IMR-90 (cell line): Measurements from ENCODE around the gene PPM1H. TPM values are rescaled to one million over a fixed set of nuclear protein-coding genes. Genes with fewer than 3 reads are reported as not detected.

ENCODE experiments used
- ATAC-seq: fragments of 200-7000 bp; cut with Tn5 transposase; 2 replicates; pipeline ENCODE4 v1.9.1; 2020; ENCODE audit warnings: low read depth, mild to moderate bottlenecking, moderate library complexity
- BruUV-seq: library from RNA; stranded (reverse); fragments of 400-500 nt; replicated peaks from 2 replicates; lab custom pipeline; 2021; lab: Mats Ljungman, UMichigan
- CTCF ChIA-PET: fragments of 300-600 bp; formaldehyde crosslinking; extraction: SDS; loops from one replicate; lab custom pipeline; 2021; ENCODE audit warnings: antibody characterized with exemption; lab: Yijun Ruan, JAX
- POLR2A ChIA-PET: fragments of 300-600 bp; sonication (Branson Sonifier 250); formaldehyde crosslinking; loops from one replicate; lab custom pipeline; 2022; ENCODE audit warnings: antibody characterized with exemption; ENCODE audit not compliant: unreplicated experiment; lab: Charles Lee
- DNase-seq: peaks from one replicate; pipeline ENCODE4 v3.0.0; 2013
- H2AFZ ChIP-seq: replicated peaks from 2 replicates; pipeline ENCODE3; 2013; ENCODE audit warnings: low read length, mild to moderate bottlenecking; ENCODE audit not compliant: poor library complexity
- H2AK5ac ChIP-seq: 2 replicates; pipeline ENCODE4 v1.6.1; 2013; ENCODE audit warnings: low read depth, low read length, inconsistent platforms
- H2AK9ac ChIP-seq: replicated peaks from 2 replicates; pipeline ENCODE3; 2013; ENCODE audit warnings: mild to moderate bottlenecking, low read depth, low read length, moderate library complexity; ENCODE audit not compliant: poor library complexity
- H2BK120ac ChIP-seq: 2 replicates; pipeline ENCODE4 v1.6.1; 2013; ENCODE audit warnings: low read depth, low read length, inconsistent platforms
- H2BK15ac ChIP-seq: 3 replicates; pipeline ENCODE4 v1.6.1; 2013; ENCODE audit warnings: low read depth, low read length, inconsistent platforms
- H2BK20ac ChIP-seq: 2 replicates; pipeline ENCODE4 v1.6.1; 2013; ENCODE audit warnings: low read depth, mild to moderate bottlenecking, inconsistent platforms, low read length, moderate library complexity
- H2BK5ac ChIP-seq: 2 replicates; pipeline ENCODE4 v1.6.1; 2013; ENCODE audit warnings: mild to moderate bottlenecking, low read depth, low read length, inconsistent platforms; ENCODE audit not compliant: poor library complexity, severe bottlenecking
- H3K14ac ChIP-seq: replicated peaks from 2 replicates; pipeline ENCODE4 v1.6.1; 2013; ENCODE audit warnings: low read depth, low read length, inconsistent platforms
- H3K18ac ChIP-seq: 2 replicates; pipeline ENCODE4 v1.6.1; 2013; ENCODE audit warnings: low read depth, low read length, control low read depth
- H3K23ac ChIP-seq: 2 replicates; pipeline ENCODE4 v1.6.1; 2013; ENCODE audit warnings: low read depth, low read length, inconsistent platforms
- H3K27ac ChIP-seq: 2 replicates; pipeline ENCODE4 v1.5.1; 2013; ENCODE audit warnings: mild to moderate bottlenecking, control low read depth, low read length; ENCODE audit not compliant: insufficient read depth
- H3K27me3 ChIP-seq: 2 replicates; pipeline ENCODE4 v1.6.1; 2013; ENCODE audit warnings: low read length; ENCODE audit not compliant: control insufficient read depth, insufficient read depth
- H3K36me3 ChIP-seq: 2 replicates; pipeline ENCODE4 v1.6.1; 2013; ENCODE audit warnings: low read length, mixed read lengths; ENCODE audit not compliant: control insufficient read depth, insufficient read depth
- H3K4ac ChIP-seq: 2 replicates; pipeline ENCODE4 v1.6.1; 2013; ENCODE audit warnings: low read depth, low read length, inconsistent platforms
- H3K4me1 ChIP-seq: 2 replicates; pipeline ENCODE4 v1.6.1; 2013; ENCODE audit warnings: low read length, mixed read lengths; ENCODE audit not compliant: control insufficient read depth, insufficient read depth
- H3K4me2 ChIP-seq: 2 replicates; pipeline ENCODE4 v1.6.1; 2013; ENCODE audit warnings: low read depth, mild to moderate bottlenecking, control low read depth, low read length, moderate library complexity
- H3K4me3 ChIP-seq: 2 replicates; pipeline ENCODE4 v1.5.1; 2013; ENCODE audit warnings: low read depth, mild to moderate bottlenecking, control low read depth, low read length, moderate library complexity; ENCODE audit not compliant: insufficient read depth
- H3K56ac ChIP-seq: 2 replicates; pipeline ENCODE4 v1.6.1; 2013; ENCODE audit warnings: low read length, inconsistent platforms; ENCODE audit not compliant: insufficient read depth; ENCODE audit errors: extremely low read depth
- H3K79me1 ChIP-seq, 2 experiments: 2 replicates each; pipeline ENCODE4 v1.6.1; 2013; ENCODE audit warnings: low read length in 2 of 2, inconsistent platforms in 1 of 2, low read depth in 1 of 2
- H3K9ac ChIP-seq: 2 replicates; pipeline ENCODE4 v1.6.1; 2013; ENCODE audit warnings: low read depth, low read length, control low read depth
- H3K9me1 ChIP-seq: 2 replicates; pipeline ENCODE4 v1.6.1; 2013; ENCODE audit warnings: low read length, inconsistent platforms; ENCODE audit not compliant: insufficient read depth
- H3K9me3 ChIP-seq: 2 replicates; pipeline ENCODE4 v1.6.1; 2013; ENCODE audit warnings: low read length; ENCODE audit not compliant: control insufficient read depth, insufficient read depth
- H4K20me1 ChIP-seq: 2 replicates; pipeline ENCODE4 v1.6.1; 2013; ENCODE audit warnings: low read length, inconsistent platforms; ENCODE audit not compliant: insufficient read depth
- H4K5ac ChIP-seq: 2 replicates; pipeline ENCODE4 v1.6.1; 2013; ENCODE audit warnings: mild to moderate bottlenecking, low read depth, low read length, control low read depth
- H4K8ac ChIP-seq, 2 experiments: 2 replicates each; pipeline ENCODE4 v1.6.1; 2013; ENCODE audit warnings: low read depth in 2 of 2, low read length in 2 of 2, control low read depth in 1 of 2, inconsistent platforms in 1 of 2
- H4K91ac ChIP-seq: 2 replicates; pipeline ENCODE4 v1.6.1; 2013; ENCODE audit warnings: low read depth, low read length, inconsistent platforms; ENCODE audit not compliant: insufficient read depth
- BHLHE40 ChIP-seq: fragments of 150-350 bp; IDR thresholded peaks from 2 replicates; pipeline ENCODE4 v1.6.1; 2016; ENCODE audit warnings: mild to moderate bottlenecking, low read depth, low read length
- ELK1 ChIP-seq: fragments of 150-350 bp; IDR thresholded peaks from 2 replicates; pipeline ENCODE4 v1.6.1; 2016; ENCODE audit warnings: low read depth, mild to moderate bottlenecking, low read length, moderate library complexity, borderline replicate concordance
- FOS ChIP-seq: fragments of 150-350 bp; IDR thresholded peaks from 2 replicates; pipeline ENCODE4 v1.6.1; 2016; ENCODE audit warnings: low read depth, low read length
- MXI1 ChIP-seq: IDR thresholded peaks from 2 replicates; pipeline ENCODE4 v1.6.1; 2012; ENCODE audit warnings: low read depth, mild to moderate bottlenecking, low read length, moderate library complexity, borderline replicate concordance
- NFE2L2 ChIP-seq: fragments of 150-350 bp; IDR thresholded peaks from 2 replicates; pipeline ENCODE4 v1.6.1; 2016; ENCODE audit warnings: low read depth, mild to moderate bottlenecking, low read length
- RCOR1 ChIP-seq: IDR thresholded peaks from 2 replicates; pipeline ENCODE4 v1.6.1; 2012; ENCODE audit warnings: mild to moderate bottlenecking, low read length, improper control_type of control experiment; ENCODE audit not compliant: insufficient replicate concordance
- SMC3 ChIP-seq: fragments of 150-350 bp; IDR thresholded peaks from 2 replicates; pipeline ENCODE4 v1.6.1; 2016; ENCODE audit warnings: low read depth, mild to moderate bottlenecking, antibody characterized with exemption, low read length, moderate library complexity
- WGBS, 2 experiments: methylation state at CpG; one replicate each; pipeline versions ENCODE4 v1.1.5 to v1.1.7; 2013; ENCODE audit warnings: missing lambda C conversion rate in 2 of 2; ENCODE audit not compliant: insufficient read length in 1 of 2; ENCODE audit errors: extremely low coverage in 2 of 2; 5-methylcytosine and 5-hydroxymethylcytosine counted together
- dilution Hi-C: fragments of 300-500 bp; cut with HindIII; formaldehyde crosslinking; loops from one replicate; pipeline ENCODE4 v1.14.3; 2018; ENCODE audit warnings: low sequenced_read_pairs; ENCODE audit not compliant: unreplicated experiment
- in situ Hi-C: fragments of 300-500 bp; cut with MboI; formaldehyde crosslinking; loops from 3 replicates; pipeline ENCODE4 v1.14.3; 2019; ENCODE audit warnings: low sequenced_read_pairs, inconsistent platforms, mixed read lengths
- intact Hi-C: fragments of 100-400 bp; cut with micrococcal nuclease; formaldehyde crosslinking; loops from 2 replicates; pipeline ENCODE4 v1.10.0; 2022
- polyA plus RNA-seq, 3 experiments: library from polyadenylated mRNA; depleted of rRNA; stranded (reverse); fragments of >200 nt; gene quantifications; 2 replicates each; pipeline ENCODE4 v1.2.3, GENCODE V29; 2012; ENCODE audit warnings: low replicate concordance in 1 of 3
- total RNA-seq: library from RNA; depleted of rRNA; stranded (reverse); fragments of >200 nt; gene quantifications from 2 replicates; pipeline ENCODE4 v1.2.3, GENCODE V29; 2012

Gene PPM1H
- total and polyA plus RNA-seq, 2 of the 4 experiments (the other 2 are of a cell fraction) = 0.14 to 0.18 TPM

GRCh38 chr12:62977883-62978282, 42.9 kb upstream of the PPM1H start:
- Histone ChIP-seq H3K18ac (no peak overlapping the region), H2BK5ac (no peak overlapping the region), H2BK120ac (no peak overlapping the region), H4K8ac (no peak overlapping the region), H4K20me1 (no peaks in the 10 kb centered on the region), H3K27me3 (no peaks in the 10 kb centered on the region), H2BK20ac (no peak overlapping the region), H3K4ac (no peak overlapping the region), H3K27ac (no peak overlapping the region), H3K23ac (no peak overlapping the region), H3K56ac (no peak overlapping the region), H4K91ac (no peak overlapping the region), H3K9me3 (no peaks in the 10 kb centered on the region), H3K14ac (no peak overlapping the region), H2AK5ac (no peak overlapping the region), H3K36me3 (no peaks in the 10 kb centered on the region), H3K4me3 (no peak overlapping the region), H3K4me2 (no peak overlapping the region), H2BK15ac (no peak overlapping the region), H3K4me1 (no peaks in the 10 kb centered on the region), H2AFZ (no peak overlapping the region), H3K9ac (no peak overlapping the region), H2AK9ac (no peak overlapping the region), H3K9me1 (no peaks in the 10 kb centered on the region), H4K5ac (no peak overlapping the region), H3K79me1 (no peaks in the 10 kb centered on the region)
- DNase-seq (no peak), ATAC-seq (no peak)
- ChIA-PET POLR2A (no interaction called here), CTCF (no interaction called here)
- BruUV-seq = no TSS peak
- no CpG with 5 or more reads among the region's 1 CpG for WGBS, 2 experiments
- in situ Hi-C loops (no loop called here), dilution Hi-C loops (no loop called here), intact Hi-C loops (no loop called here)
- TF ChIP-seq MXI1 = no peak
- TF ChIP-seq SMC3 = no peak
- TF ChIP-seq FOS = no peak
- TF ChIP-seq ELK1 = no peak
- TF ChIP-seq NFE2L2 = no peak
- TF ChIP-seq RCOR1 = no peak
- TF ChIP-seq BHLHE40 = no peak
